ENCODE measurements around the gene RABL6.

DNA sequence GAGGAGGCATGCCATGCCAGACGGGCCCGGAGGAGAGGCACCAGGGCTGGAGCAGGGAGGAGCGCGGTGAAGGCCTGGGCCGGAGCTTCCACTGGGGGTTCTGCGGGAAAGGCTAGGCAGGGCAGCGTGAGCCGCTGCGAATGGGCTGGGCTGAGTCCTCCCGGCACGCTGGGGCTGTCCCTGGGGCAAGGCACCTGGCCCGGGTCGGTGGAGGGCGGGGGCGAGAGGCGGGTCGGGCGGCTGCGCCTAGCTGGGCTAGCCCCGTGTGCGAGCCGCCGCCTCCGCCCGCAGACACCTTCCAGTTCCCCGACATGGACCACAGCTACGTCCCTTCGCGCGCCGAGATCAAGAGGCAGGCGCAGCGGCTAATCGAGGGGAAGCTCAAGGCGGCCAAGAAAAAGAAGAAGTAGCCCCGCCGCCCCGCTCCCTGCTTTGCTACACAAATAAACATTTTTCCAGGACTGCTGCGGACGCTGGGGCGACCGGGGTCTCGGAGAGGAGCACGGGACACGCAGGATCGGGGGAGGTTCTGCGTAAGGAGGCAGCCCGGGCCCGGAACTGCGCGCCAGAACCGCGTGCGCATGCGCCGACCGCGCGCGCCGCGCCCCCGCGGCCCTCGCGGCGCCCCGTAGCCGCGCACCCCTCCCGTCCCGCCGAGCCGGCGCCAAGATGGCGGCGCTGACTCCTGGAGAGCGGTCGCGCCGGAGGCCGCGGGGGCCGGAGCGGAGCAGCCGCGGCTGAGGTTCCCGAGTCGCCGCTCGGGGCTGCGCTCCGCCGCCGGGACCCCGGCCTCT is at the start of gene RABL6:
- TF ChIP-seq, protein P1, sequence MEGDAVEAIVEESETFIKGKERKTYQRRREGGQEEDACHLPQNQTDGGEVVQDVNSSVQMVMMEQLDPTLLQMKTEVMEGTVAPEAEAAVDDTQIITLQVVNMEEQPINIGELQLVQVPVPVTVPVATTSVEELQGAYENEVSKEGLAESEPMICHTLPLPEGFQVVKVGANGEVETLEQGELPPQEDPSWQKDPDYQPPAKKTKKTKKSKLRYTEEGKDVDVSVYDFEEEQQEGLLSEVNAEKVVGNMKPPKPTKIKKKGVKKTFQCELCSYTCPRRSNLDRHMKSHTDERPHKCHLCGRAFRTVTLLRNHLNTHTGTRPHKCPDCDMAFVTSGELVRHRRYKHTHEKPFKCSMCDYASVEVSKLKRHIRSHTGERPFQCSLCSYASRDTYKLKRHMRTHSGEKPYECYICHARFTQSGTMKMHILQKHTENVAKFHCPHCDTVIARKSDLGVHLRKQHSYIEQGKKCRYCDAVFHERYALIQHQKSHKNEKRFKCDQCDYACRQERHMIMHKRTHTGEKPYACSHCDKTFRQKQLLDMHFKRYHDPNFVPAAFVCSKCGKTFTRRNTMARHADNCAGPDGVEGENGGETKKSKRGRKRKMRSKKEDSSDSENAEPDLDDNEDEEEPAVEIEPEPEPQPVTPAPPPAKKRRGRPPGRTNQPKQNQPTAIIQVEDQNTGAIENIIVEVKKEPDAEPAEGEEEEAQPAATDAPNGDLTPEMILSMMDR (IDR thresholded peaks at IDR 0.05): peak in 1 of 6 experiments; percentile 21
- TF ChIP-seq POLR2A (IDR thresholded peaks at IDR 0.05): peak in 3 of 4 donors; percentile 35 to 77 (median 56)

Measured in esophagus squamous epithelium (tissue), 4 donors.